Endodermal cell (in vitro differentiated cells): ENCODE measurements around the gene GABRG1. TPM values are rescaled to one million over a fixed set of nuclear protein-coding genes. Genes with fewer than 3 reads are reported as not detected.

Experiments used
- DNase-seq: peaks from one replicate; pipeline ENCODE4 v3.0.0-alpha.2; 2017
- H3K27ac ChIP-seq: 2 replicates; pipeline ENCODE4 v1.5.1; 2013; ENCODE audit warnings: mild to moderate bottlenecking, low read depth, low read length, moderate library complexity
- H3K27me3 ChIP-seq: 2 replicates; pipeline ENCODE4 v1.6.1; 2013; ENCODE audit warnings: mild to moderate bottlenecking, low read length, moderate library complexity; ENCODE audit not compliant: insufficient read depth, control insufficient read depth, poor library complexity, severe bottlenecking
- H3K36me3 ChIP-seq: 2 replicates; pipeline ENCODE4 v1.7.0; 2013; ENCODE audit warnings: mild to moderate bottlenecking, low read length, moderate library complexity; ENCODE audit not compliant: control insufficient read depth, insufficient read depth
- H3K4me1 ChIP-seq: one replicate; pipeline ENCODE4 v1.7.0; 2013; ENCODE audit warnings: low read length; ENCODE audit not compliant: control insufficient read depth, insufficient read depth
- H3K4me3 ChIP-seq: 2 replicates; pipeline ENCODE4 v1.5.1; 2013; ENCODE audit warnings: mild to moderate bottlenecking, low read length, moderate library complexity
- H3K9ac ChIP-seq: 2 replicates; pipeline ENCODE4 v1.6.1; 2013; ENCODE audit warnings: mild to moderate bottlenecking, low read length, moderate library complexity; ENCODE audit not compliant: poor library complexity, severe bottlenecking; ENCODE audit errors: extremely low read depth
- H3K9me3 ChIP-seq: 2 replicates; pipeline ENCODE4 v1.6.1; 2013; ENCODE audit warnings: mild to moderate bottlenecking, low read length, moderate library complexity; ENCODE audit not compliant: control insufficient read depth
- H3K27ac Mint-ChIP-seq: 2 replicates; pipeline ENCODE4 v1.8.0; 2020; ENCODE audit warnings: mixed read lengths
- H3K27me3 Mint-ChIP-seq: 2 replicates; pipeline ENCODE4 v1.8.0; 2021; ENCODE audit warnings: mild to moderate bottlenecking, mixed read lengths; ENCODE audit not compliant: insufficient read depth
- H3K36me3 Mint-ChIP-seq: 2 replicates; pipeline ENCODE4 v1.8.0; 2020; ENCODE audit warnings: low read depth, mixed read lengths
- H3K4me1 Mint-ChIP-seq: 2 replicates; pipeline ENCODE4 v1.8.0; 2020; ENCODE audit warnings: mixed read lengths
- H3K4me3 Mint-ChIP-seq: 2 replicates; pipeline ENCODE4 v1.8.0; 2020; ENCODE audit warnings: mild to moderate bottlenecking, moderate library complexity, mixed read lengths
- H3K9me3 Mint-ChIP-seq: 2 replicates; pipeline ENCODE4 v1.8.0; 2020; ENCODE audit warnings: mild to moderate bottlenecking, mixed read lengths
- WGBS, 2 experiments: methylation state at CpG; one replicate each; pipeline versions ENCODE4 v1.1.5 to v1.1.7; 2013; ENCODE audit warnings: missing lambda C conversion rate in 2 of 2, mixed read lengths in 1 of 2; ENCODE audit not compliant: insufficient coverage in 1 of 2, insufficient read length in 1 of 2; 5-methylcytosine and 5-hydroxymethylcytosine counted together
- total RNA-seq, 2 donors: library from RNA; stranded (reverse); fragmentation: NEBNext Ultra II Directional in 1 of 2; extraction: Animal tissue kit (Norgen Biotek cat#: 25700) in 1 of 2; gene quantifications; 2 replicates in 1 of 2; 3 replicates in 1 of 2; pipeline ENCODE4 v1.2.1, GENCODE V29; 2021
- TF ChIP-seq, protein P1 (sequence below): fragments of 200-600 bp; sonication (generic); conservative IDR thresholded peaks from 2 replicates; pipeline ENCODE4 v1.5.0; 2021; ENCODE audit warnings: antibody characterized with exemption, mild to moderate bottlenecking

Gene GABRG1
- total RNA-seq, 2 donors from 2014 or later: 0.07 to 0.09 TPM

DNA sequence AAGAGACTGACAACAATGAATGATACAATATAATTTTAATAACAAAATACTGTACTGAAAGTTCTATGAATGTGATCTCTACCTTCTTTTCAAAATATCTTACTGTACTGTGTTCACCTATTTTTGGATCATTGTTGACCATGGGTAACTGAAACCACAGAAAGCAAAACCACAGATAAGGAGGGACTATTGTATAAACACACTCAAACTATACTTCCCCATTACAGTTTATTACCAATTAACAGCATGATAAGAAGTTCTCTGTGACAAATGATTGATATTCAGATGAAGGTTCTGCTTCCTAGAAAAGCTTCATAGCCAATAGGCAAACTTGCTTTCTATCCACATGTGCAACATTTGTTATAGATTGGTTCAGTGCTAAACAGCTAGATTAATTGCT lies 50.1 kb downstream of the GABRG1 start:
- no peaks in the 10 kb centered on the region for H3K9me3 ChIP-seq
- Mint-ChIP-seq H3K27me3 (no peaks in the 10 kb centered on the region), H3K4me3 (no peak overlapping the region), H3K27ac (no peak overlapping the region), H3K9me3 (no peaks in the 10 kb centered on the region), H3K4me1 (peaks cover 3% of the 10 kb centered on the region), H3K36me3 (no peaks in the 10 kb centered on the region)
- no peaks in the 10 kb centered on the region for H3K4me1 ChIP-seq
- TF ChIP-seq, protein P1, sequence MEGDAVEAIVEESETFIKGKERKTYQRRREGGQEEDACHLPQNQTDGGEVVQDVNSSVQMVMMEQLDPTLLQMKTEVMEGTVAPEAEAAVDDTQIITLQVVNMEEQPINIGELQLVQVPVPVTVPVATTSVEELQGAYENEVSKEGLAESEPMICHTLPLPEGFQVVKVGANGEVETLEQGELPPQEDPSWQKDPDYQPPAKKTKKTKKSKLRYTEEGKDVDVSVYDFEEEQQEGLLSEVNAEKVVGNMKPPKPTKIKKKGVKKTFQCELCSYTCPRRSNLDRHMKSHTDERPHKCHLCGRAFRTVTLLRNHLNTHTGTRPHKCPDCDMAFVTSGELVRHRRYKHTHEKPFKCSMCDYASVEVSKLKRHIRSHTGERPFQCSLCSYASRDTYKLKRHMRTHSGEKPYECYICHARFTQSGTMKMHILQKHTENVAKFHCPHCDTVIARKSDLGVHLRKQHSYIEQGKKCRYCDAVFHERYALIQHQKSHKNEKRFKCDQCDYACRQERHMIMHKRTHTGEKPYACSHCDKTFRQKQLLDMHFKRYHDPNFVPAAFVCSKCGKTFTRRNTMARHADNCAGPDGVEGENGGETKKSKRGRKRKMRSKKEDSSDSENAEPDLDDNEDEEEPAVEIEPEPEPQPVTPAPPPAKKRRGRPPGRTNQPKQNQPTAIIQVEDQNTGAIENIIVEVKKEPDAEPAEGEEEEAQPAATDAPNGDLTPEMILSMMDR: no peak
- no peak overlapping the region for H3K9ac ChIP-seq
- H3K27ac ChIP-seq: no peak overlapping the region
- no peaks in the 10 kb centered on the region for H3K36me3 ChIP-seq
- H3K4me3 ChIP-seq: no peak overlapping the region
- H3K27me3 ChIP-seq: no peaks in the 10 kb centered on the region
- no peak for DNase-seq

GRCh38 chr4:46051392-46051791 lies 72.5 kb downstream of the GABRG1 start:
- H3K36me3 ChIP-seq: no peaks in the 10 kb centered on the region
- no peaks in the 10 kb centered on the region for H3K9me3 ChIP-seq
- no peak overlapping the region for H3K4me3 ChIP-seq
- Mint-ChIP-seq H3K9me3 (no peaks in the 10 kb centered on the region), H3K4me1 (no peaks in the 10 kb centered on the region), H3K4me3 (no peak overlapping the region), H3K27ac (no peak overlapping the region), H3K27me3 (no peaks in the 10 kb centered on the region), H3K36me3 (no peaks in the 10 kb centered on the region)
- no peak for DNase-seq
- H3K27me3 ChIP-seq: no peaks in the 10 kb centered on the region
- no peaks in the 10 kb centered on the region for H3K4me1 ChIP-seq
- H3K9ac ChIP-seq: no peak overlapping the region
- TF ChIP-seq, protein P1: no peak
- WGBS, 2 experiments: 91 to 100% methylated on average over 1 to 2 of the region's 2 CpGs
- no peak overlapping the region for H3K27ac ChIP-seq

GRCh38 chr4:46032056-46032455 lies 91.8 kb downstream of the GABRG1 start:
- Mint-ChIP-seq H3K4me3 (no peak overlapping the region), H3K9me3 (no peaks in the 10 kb centered on the region), H3K27me3 (no peaks in the 10 kb centered on the region), H3K36me3 (no peaks in the 10 kb centered on the region), H3K4me1 (no peaks in the 10 kb centered on the region), H3K27ac (no peak overlapping the region)
- H3K4me1 ChIP-seq: no peaks in the 10 kb centered on the region
- no peak for DNase-seq
- 85% methylated on average over 1 of the region's 1 CpG; no CpG with 5 or more reads in 1 of the 2 experiments for WGBS, 2 experiments
- no peaks in the 10 kb centered on the region for H3K9me3 ChIP-seq
- H3K27ac ChIP-seq: no peak overlapping the region
- H3K36me3 ChIP-seq: no peaks in the 10 kb centered on the region
- no peak overlapping the region for H3K9ac ChIP-seq
- no peak overlapping the region for H3K4me3 ChIP-seq
- no peaks in the 10 kb centered on the region for H3K27me3 ChIP-seq
- TF ChIP-seq, protein P1: no peak
